Measurements from ENCODE around the gene PLEKHG1. TPM values are rescaled to one million over a fixed set of nuclear protein-coding genes. Genes with fewer than 3 reads are reported as not detected.

The PLEKHG1 gene
- total RNA-seq, 1 experiment from 2014 or later: 1.4 TPM

GRCh38 chr6:150600301-150601017, 774 bp downstream of the PLEKHG1 start:
- no peak overlapping the region for H3K27ac ChIP-seq (ENCODE audit: low read length)
- peak overlapping the region; percentile 86 for H3K4me3 ChIP-seq (ENCODE audit: low read length)
- peak overlapping the region; percentile 37 for H3K9ac ChIP-seq (ENCODE audit: low read length)
- H3K79me2 ChIP-seq (ENCODE audit: low read length): no peaks in the 10 kb centered on the region
- TF ChIP-seq EZH2 (IDR thresholded peaks at IDR 0.05; ENCODE audit: low read length, unreplicated experiment) (no peak), CTCF (conservative IDR thresholded peaks at IDR 0.05; ENCODE audit: low read depth, low read length) (peak; percentile 55)
- DNase-seq (peak; percentile 75), ATAC-seq (peak; percentile 83)
- H3K4me2 ChIP-seq (ENCODE audit: low read length): peak overlapping the region; percentile 89
- H3K9me2 ChIP-seq (replicated peaks; ENCODE audit: low read length): no peaks in the 10 kb centered on the region
- no peaks in the 10 kb centered on the region for H3F3A ChIP-seq (ENCODE audit: low read length, unreplicated experiment)
- CTCF ChIA-PET: interaction anchor here (0.6 to 0.9 kb wide), 2 partner anchors 11 to 182 kb away, joined by 3 read pairs; no protein-coding TSS in a partner anchor
- no peaks in the 10 kb centered on the region for H3K27me3 ChIP-seq (ENCODE audit: low read length)
- no peaks in the 10 kb centered on the region for H4K20me1 ChIP-seq (ENCODE audit: low read length)
- H3K4me1 ChIP-seq (ENCODE audit: insufficient read depth, low read length): peaks cover 6% of the 10 kb centered on the region
- POLR2A ChIA-PET (ENCODE audit: unreplicated experiment): no interaction called here
- BruUV-seq (replicated peaks): no TSS peak
- H2AFZ ChIP-seq (ENCODE audit: low read length): peak overlapping the region; percentile 86
- no peaks in the 10 kb centered on the region for H3K9me3 ChIP-seq (ENCODE audit: low read length)
- intact Hi-C loops (cut with micrococcal nuclease): loop anchor here (1.0 kb wide), 1 partner anchor 182 kb away; no protein-coding TSS in a partner anchor
- H3K36me3 ChIP-seq (ENCODE audit: low read depth, low read length): no peaks in the 10 kb centered on the region

GRCh38 chr6:150601439-150601838, 1.8 kb downstream of the PLEKHG1 start:
- Histone ChIP-seq H3K4me2 (ENCODE audit: low read length) (peak overlapping the region; percentile 89; the same call in 1 of the 2 replicates), H3K4me1 (ENCODE audit: insufficient read depth, low read length) (peaks cover 6% of the 10 kb centered on the region), H4K20me1 (ENCODE audit: low read length) (no peaks in the 10 kb centered on the region), H3K36me3 (ENCODE audit: low read depth, low read length) (no peaks in the 10 kb centered on the region), H3K4me3 (ENCODE audit: low read length) (peak overlapping the region; percentile 86; the same call in 1 of the 2 replicates), H3K27me3 (ENCODE audit: low read length) (no peaks in the 10 kb centered on the region), H3F3A (ENCODE audit: low read length, unreplicated experiment) (no peaks in the 10 kb centered on the region), H3K27ac (ENCODE audit: low read length) (no peak overlapping the region), H3K79me2 (ENCODE audit: low read length) (no peaks in the 10 kb centered on the region), H3K9me2 (replicated peaks; ENCODE audit: low read length) (no peaks in the 10 kb centered on the region), H3K9ac (ENCODE audit: low read length) (no peak overlapping the region), H3K9me3 (ENCODE audit: low read length) (no peaks in the 10 kb centered on the region), H2AFZ (ENCODE audit: low read length) (no peak overlapping the region)
- intact Hi-C loops (cut with micrococcal nuclease): no loop called here
- no peak for DNase-seq
- CTCF ChIA-PET: no interaction called here
- POLR2A ChIA-PET (ENCODE audit: unreplicated experiment): no interaction called here
- BruUV-seq (replicated peaks): no TSS peak
- ATAC-seq: no peak
- TF ChIP-seq CTCF (conservative IDR thresholded peaks at IDR 0.05; ENCODE audit: low read depth, low read length): no peak
- TF ChIP-seq EZH2phosphoT487 (IDR thresholded peaks at IDR 0.05; ENCODE audit: borderline replicate concordance, low read length): no peak
- no peak for TF ChIP-seq EZH2 (IDR thresholded peaks at IDR 0.05; ENCODE audit: low read length, unreplicated experiment)

GRCh38 chr6:150603176-150603575, 3.5 kb downstream of the PLEKHG1 start:
- ATAC-seq: no peak
- POLR2A ChIA-PET (ENCODE audit: unreplicated experiment): no interaction called here
- Histone ChIP-seq H4K20me1 (ENCODE audit: low read length) (no peaks in the 10 kb centered on the region), H2AFZ (ENCODE audit: low read length) (no peak overlapping the region), H3K9ac (ENCODE audit: low read length) (no peak overlapping the region), H3K27ac (ENCODE audit: low read length) (no peak overlapping the region), H3K4me2 (ENCODE audit: low read length) (no peak overlapping the region), H3K36me3 (ENCODE audit: low read depth, low read length) (no peaks in the 10 kb centered on the region), H3K4me1 (ENCODE audit: insufficient read depth, low read length) (peaks cover 6% of the 10 kb centered on the region), H3F3A (ENCODE audit: low read length, unreplicated experiment) (no peaks in the 10 kb centered on the region), H3K9me3 (ENCODE audit: low read length) (no peaks in the 10 kb centered on the region), H3K79me2 (ENCODE audit: low read length) (no peaks in the 10 kb centered on the region), H3K4me3 (ENCODE audit: low read length) (no peak overlapping the region), H3K27me3 (ENCODE audit: low read length) (no peaks in the 10 kb centered on the region), H3K9me2 (replicated peaks; ENCODE audit: low read length) (no peaks in the 10 kb centered on the region)
- BruUV-seq (replicated peaks): no TSS peak
- CTCF ChIA-PET: no interaction called here
- no peak for DNase-seq
- TF ChIP-seq CTCF (conservative IDR thresholded peaks at IDR 0.05; ENCODE audit: low read depth, low read length) (no peak), EZH2phosphoT487 (IDR thresholded peaks at IDR 0.05; ENCODE audit: borderline replicate concordance, low read length) (no peak), EZH2 (IDR thresholded peaks at IDR 0.05; ENCODE audit: low read length, unreplicated experiment) (no peak)
- intact Hi-C loops (cut with micrococcal nuclease): no loop called here
